ENCODE measurements around the gene NKAIN1. TPM values are rescaled to one million over a fixed set of nuclear protein-coding genes. Genes with fewer than 3 reads are reported as not detected.

The NKAIN1 gene
- total RNA-seq, 4 donors from 2014 or later: 0.55 TPM; not detected in 3

DNA sequence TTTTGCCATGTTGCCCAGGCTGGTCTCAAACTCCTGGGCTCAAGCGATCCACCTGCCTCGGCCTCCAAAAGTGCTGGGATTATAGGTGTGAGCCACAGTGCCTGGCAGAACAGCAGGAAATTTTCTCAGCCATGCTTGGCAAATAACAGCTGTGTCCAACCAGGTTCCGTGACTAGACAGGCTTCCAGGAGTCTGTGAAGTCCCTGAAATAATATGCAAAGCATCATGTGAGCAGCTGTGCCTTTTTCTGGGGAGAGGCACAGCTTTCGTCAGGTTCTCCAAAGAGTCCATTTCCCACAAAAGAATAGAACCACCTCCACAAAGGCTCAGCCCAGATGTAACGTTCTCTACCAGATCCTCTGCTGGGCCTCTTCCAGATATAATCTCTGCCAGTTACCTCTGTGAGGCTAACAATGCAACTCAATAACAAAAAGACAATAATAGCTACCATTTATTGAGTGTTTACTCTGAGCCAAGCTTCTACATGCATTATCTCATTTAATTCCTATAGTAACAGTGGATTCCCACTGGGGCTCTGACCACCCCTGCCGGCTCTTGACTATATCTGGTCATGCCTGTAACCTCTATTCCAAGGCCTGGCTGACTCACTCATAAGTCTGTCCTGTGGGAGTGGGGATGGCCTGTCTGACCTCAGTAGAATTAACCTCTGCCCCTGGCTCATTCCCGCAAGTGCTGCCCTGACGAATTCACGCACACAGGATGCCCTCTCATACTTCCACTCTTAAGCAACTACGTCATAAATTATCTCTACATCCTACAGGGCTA, 4.0 kb upstream of the NKAIN1 start:
- Histone ChIP-seq H3K36me3 (no peaks in the 10 kb centered on the region), H3K4me1 (peaks cover 0 to 4% of the 10 kb centered on the region in 2 donors), H3K9me3 (no peaks in the 10 kb centered on the region), H3K27ac (no peak overlapping the region), H3K4me3 (no peak overlapping the region), H3K27me3 (peaks cover 6 to 7% of the 10 kb centered on the region in 2 donors)
- no peak for TF ChIP-seq POLR2A (IDR thresholded peaks at IDR 0.05)
- TF ChIP-seq, protein P1, sequence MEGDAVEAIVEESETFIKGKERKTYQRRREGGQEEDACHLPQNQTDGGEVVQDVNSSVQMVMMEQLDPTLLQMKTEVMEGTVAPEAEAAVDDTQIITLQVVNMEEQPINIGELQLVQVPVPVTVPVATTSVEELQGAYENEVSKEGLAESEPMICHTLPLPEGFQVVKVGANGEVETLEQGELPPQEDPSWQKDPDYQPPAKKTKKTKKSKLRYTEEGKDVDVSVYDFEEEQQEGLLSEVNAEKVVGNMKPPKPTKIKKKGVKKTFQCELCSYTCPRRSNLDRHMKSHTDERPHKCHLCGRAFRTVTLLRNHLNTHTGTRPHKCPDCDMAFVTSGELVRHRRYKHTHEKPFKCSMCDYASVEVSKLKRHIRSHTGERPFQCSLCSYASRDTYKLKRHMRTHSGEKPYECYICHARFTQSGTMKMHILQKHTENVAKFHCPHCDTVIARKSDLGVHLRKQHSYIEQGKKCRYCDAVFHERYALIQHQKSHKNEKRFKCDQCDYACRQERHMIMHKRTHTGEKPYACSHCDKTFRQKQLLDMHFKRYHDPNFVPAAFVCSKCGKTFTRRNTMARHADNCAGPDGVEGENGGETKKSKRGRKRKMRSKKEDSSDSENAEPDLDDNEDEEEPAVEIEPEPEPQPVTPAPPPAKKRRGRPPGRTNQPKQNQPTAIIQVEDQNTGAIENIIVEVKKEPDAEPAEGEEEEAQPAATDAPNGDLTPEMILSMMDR (IDR thresholded peaks at IDR 0.05): no peak
- no peak for DNase-seq
- intact Hi-C loops (cut with DNase I; ENCODE audit: low total_unique reads): no loop called here

DNA sequence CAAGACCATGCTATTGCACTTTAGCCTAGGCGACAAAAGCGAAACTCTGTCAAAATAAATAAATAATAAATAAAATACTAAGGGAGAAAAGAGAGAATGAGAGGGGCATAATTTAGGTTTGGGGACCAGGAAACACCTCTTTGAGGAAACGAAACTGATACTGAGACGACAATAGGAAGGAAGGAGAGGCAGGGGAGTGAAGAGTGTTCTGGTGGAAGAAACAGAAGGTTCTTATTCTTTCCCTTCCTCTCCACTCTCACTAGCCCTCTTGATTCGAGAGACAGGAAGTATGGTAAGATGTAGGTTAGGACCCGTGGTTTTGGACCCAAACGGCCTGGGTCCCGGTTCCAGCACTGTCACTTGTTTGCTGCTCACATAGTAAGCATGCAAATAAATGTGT, 1.6 kb upstream of the NKAIN1 start:
- intact Hi-C loops (cut with DNase I; ENCODE audit: low total_unique reads): no loop called here
- H3K27ac ChIP-seq: no peak overlapping the region
- peaks cover 8 to 10% of the 10 kb centered on the region in 2 donors for H3K27me3 ChIP-seq
- H3K36me3 ChIP-seq: no peaks in the 10 kb centered on the region
- DNase-seq: no peak
- no peaks in the 10 kb centered on the region for H3K9me3 ChIP-seq
- H3K4me1 ChIP-seq: peaks cover 0 to 4% of the 10 kb centered on the region in 2 donors
- H3K4me3 ChIP-seq: no peak overlapping the region
- no peak for TF ChIP-seq POLR2A (IDR thresholded peaks at IDR 0.05)
- TF ChIP-seq, protein P1 (IDR thresholded peaks at IDR 0.05): no peak

DNA sequence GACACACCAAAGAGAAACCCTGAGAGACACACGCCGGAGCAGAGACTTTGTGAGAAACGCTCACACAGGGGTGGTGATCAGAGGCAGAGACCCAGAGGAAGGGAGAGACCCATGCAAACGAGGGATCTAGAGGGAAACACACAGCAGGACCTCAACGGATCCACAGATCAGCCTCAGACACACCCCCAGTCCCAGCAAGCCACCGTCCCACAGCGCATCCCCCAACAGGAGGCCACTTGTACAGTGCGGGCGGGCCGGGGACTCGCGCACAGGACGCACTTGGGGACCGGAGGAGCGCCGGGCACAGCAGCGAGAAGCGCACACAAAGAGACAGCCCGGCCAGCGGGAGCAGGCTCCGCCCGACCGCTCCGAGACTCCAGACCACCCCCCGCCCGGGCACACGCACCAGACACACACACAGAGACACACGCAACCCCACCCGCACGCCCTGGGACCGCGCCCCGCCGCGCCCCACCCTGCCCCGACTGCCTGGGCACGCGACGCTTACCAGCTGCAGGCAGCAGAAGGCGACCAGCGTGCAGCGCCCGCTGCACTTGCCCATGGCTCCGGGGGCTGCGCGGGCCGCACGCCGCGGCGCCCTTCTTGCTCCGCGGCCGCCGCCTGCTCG, 587 bp downstream of the NKAIN1 start:
- intact Hi-C loops (cut with DNase I; ENCODE audit: low total_unique reads): no loop called here
- Histone ChIP-seq H3K36me3 (no peaks in the 10 kb centered on the region), H3K27ac (no peak overlapping the region), H3K4me3 (no peak overlapping the region), H3K9me3 (no peaks in the 10 kb centered on the region), H3K4me1 (peaks cover 0 to 4% of the 10 kb centered on the region in 2 donors), H3K27me3 (peaks cover 8 to 10% of the 10 kb centered on the region in 2 donors)
- TF ChIP-seq POLR2A (IDR thresholded peaks at IDR 0.05): no peak
- TF ChIP-seq, protein P1 (IDR thresholded peaks at IDR 0.05): no peak
- no peak for DNase-seq

DNA sequence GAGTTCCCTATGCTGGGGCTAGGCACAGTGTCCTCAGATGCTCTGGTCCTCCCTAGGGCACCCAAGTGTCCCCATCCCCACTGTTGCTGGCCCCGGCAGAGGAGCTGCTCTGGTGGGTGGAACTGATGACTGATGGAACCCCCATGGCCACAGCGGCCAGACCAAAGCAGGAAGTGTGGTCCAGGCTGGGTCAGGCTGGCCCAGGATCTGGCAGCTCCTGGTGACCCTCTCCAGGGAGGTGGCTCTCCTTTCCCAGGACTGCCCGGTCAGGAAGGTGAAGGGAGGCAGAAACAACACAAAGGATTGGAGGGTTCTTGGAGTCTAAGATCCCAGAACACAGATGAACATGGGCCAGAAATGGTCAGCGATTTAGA, 1.1 kb downstream of the NKAIN1 start:
- intact Hi-C loops (cut with DNase I; ENCODE audit: low total_unique reads): no loop called here
- no peak overlapping the region for H3K4me3 ChIP-seq

More for the DNA sequence above, 1.1 kb downstream of the NKAIN1 start:
- no peak overlapping the region for H3K27ac ChIP-seq
- peaks cover 0 to 4% of the 10 kb centered on the region in 2 donors for H3K4me1 ChIP-seq
- DNase-seq: no peak
- H3K36me3 ChIP-seq: no peaks in the 10 kb centered on the region
- H3K27me3 ChIP-seq: peaks cover 8 to 10% of the 10 kb centered on the region in 2 donors
- no peak for TF ChIP-seq POLR2A (IDR thresholded peaks at IDR 0.05)
- TF ChIP-seq, protein P1 (IDR thresholded peaks at IDR 0.05): no peak
- H3K9me3 ChIP-seq: no peaks in the 10 kb centered on the region

All from uterus (tissue), 4 donors.